Stimulated activated naive B cell treated with anti-CD40 and anti-IgM and Interleukin-4, amounts not matched to agents 10 μg/mL and 1 μg/mL and 100 μg/mL, for 72 hours (primary cell): ENCODE results near the gene PRR16.

Experiments
- ATAC-seq, 2 donors: fragments of 150-1000 bp; cut with Tn5 transposase; replicated peaks; 2 replicates each; pipeline ENCODE4 v1.10.0; 2021; ENCODE audit warnings: moderate library complexity in 1 of 2
- DNase-seq: peaks from one replicate; pipeline ENCODE4 v3.0.0; 2021
- H3K27ac Mint-ChIP-seq: one replicate; pipeline ENCODE4 v1.8.0; 2022; ENCODE audit warnings: mild to moderate bottlenecking, mixed read lengths
- H3K27me3 Mint-ChIP-seq, 2 donors: one replicate each; pipeline ENCODE4 v1.8.0; 2022; ENCODE audit warnings: mixed read lengths in 2 of 2
- H3K36me3 Mint-ChIP-seq, 2 donors: one replicate each; pipeline ENCODE4 v1.8.0; 2022; ENCODE audit warnings: mixed read lengths in 2 of 2, mild to moderate bottlenecking in 1 of 2
- H3K4me1 Mint-ChIP-seq, 2 donors: one replicate each; pipeline ENCODE4 v1.8.0; 2022; ENCODE audit warnings: mixed read lengths in 2 of 2, mild to moderate bottlenecking in 1 of 2
- H3K4me3 Mint-ChIP-seq, 2 donors: one replicate each; pipeline ENCODE4 v1.8.0; 2022; ENCODE audit warnings: mild to moderate bottlenecking in 2 of 2, mixed read lengths in 2 of 2, moderate library complexity in 1 of 2
- H3K9me3 Mint-ChIP-seq, 2 donors: one replicate each; pipeline ENCODE4 v1.8.0; 2022; ENCODE audit warnings: mixed read lengths in 2 of 2, mild to moderate bottlenecking in 1 of 2

The PRR16 gene

DNA sequence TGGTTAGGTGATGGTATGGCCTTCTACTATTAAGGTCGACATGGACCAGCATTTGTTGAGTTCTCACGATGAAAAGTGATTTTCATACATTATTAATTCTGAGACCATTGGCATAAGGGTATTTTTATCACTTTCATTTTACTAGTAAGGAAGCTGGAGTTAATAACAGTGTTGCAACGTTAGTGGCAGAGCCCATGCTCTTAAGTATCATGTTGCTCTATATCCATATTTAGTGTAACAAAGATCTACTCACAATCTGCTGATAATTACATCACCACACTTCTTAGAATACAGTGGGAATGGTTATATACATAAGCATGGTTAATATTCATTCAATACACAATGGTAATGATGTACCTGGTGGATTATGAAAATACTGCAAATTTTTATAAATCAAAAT is 81.9 kb downstream of the PRR16 start:
- no peaks in the 10 kb centered on the region for H3K36me3 Mint-ChIP-seq
- H3K27me3 Mint-ChIP-seq = no peaks in the 10 kb centered on the region
- no peak overlapping the region for H3K4me3 Mint-ChIP-seq
- H3K27ac Mint-ChIP-seq = no peak overlapping the region
- no peaks in the 10 kb centered on the region for H3K4me1 Mint-ChIP-seq
- no peaks in the 10 kb centered on the region for H3K9me3 Mint-ChIP-seq
- ATAC-seq (no peak), DNase-seq (no peak)

DNA sequence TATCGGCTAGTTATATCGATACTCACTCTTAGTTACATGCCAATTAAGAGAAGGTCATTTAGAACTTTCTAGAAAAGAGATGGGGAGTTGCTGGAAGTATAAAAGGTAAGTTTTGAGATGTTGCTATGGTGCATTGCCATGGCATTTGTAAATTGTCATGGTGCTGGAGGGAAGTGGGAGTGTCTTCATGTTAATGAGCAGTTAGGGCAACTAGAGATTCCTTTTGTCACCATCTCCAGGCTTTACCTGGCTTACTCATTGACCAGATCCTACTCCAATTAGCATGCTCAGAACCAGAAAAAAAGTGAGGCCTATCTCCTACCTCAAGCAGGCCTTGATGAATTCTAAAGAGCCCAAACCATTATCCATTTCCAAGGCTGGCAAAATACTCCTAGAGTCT is 82.8 kb downstream of the PRR16 start:
- Mint-ChIP-seq H3K4me3 (no peak overlapping the region), H3K36me3 (no peaks in the 10 kb centered on the region), H3K27me3 (no peaks in the 10 kb centered on the region), H3K27ac (no peak overlapping the region), H3K9me3 (no peaks in the 10 kb centered on the region), H3K4me1 (no peaks in the 10 kb centered on the region)
- no peak for ATAC-seq
- DNase-seq = no peak

DNA sequence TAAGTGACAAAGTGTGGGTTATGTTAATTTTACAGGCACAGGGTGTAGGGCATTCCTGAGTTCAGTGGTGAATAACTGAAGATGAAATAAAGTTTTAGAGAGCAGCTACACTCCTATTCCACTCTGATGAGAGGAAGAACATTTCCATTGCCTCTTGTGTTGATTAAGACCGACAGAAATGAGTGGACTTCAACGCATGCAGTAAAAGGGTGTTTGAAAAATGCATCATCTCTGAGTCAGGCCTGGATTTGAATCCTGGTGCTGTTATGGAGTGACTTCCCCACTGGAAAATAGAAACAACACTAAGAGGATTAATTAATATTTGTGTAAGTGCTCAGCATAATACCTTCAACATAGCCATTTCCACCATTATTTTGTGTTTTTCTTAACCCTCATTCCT is 86.3 kb downstream of the PRR16 start:
- Mint-ChIP-seq H3K9me3 (no peaks in the 10 kb centered on the region), H3K27ac (no peak overlapping the region), H3K27me3 (no peaks in the 10 kb centered on the region), H3K36me3 (no peaks in the 10 kb centered on the region), H3K4me1 (no peaks in the 10 kb centered on the region), H3K4me3 (no peak overlapping the region)
- ATAC-seq (no peak), DNase-seq (no peak)

DNA sequence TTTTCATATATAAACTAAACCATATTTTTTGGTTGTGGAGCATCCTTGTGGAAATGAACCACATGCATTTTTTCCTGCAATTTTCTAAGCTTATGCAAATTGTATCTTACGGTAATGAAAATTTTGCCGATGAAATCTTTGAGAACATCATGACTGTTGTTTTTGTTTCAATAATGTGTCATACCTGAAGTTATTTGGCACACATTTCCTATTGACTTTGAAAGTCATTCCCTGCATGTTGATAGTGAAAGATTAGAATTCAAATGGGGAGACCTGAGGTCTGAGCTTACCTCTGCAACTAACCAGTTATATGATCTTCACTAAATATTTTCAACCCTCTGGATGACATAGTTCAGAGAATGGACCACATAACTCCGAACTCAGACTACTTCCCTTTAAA is 88.5 kb downstream of the PRR16 start:
- no peak for DNase-seq
- no peaks in the 10 kb centered on the region for H3K36me3 Mint-ChIP-seq
- no peak overlapping the region for H3K4me3 Mint-ChIP-seq
- no peaks in the 10 kb centered on the region for H3K27me3 Mint-ChIP-seq
- H3K9me3 Mint-ChIP-seq = no peaks in the 10 kb centered on the region
- no peaks in the 10 kb centered on the region for H3K4me1 Mint-ChIP-seq
- ATAC-seq = no peak
- H3K27ac Mint-ChIP-seq = no peak overlapping the region

DNA sequence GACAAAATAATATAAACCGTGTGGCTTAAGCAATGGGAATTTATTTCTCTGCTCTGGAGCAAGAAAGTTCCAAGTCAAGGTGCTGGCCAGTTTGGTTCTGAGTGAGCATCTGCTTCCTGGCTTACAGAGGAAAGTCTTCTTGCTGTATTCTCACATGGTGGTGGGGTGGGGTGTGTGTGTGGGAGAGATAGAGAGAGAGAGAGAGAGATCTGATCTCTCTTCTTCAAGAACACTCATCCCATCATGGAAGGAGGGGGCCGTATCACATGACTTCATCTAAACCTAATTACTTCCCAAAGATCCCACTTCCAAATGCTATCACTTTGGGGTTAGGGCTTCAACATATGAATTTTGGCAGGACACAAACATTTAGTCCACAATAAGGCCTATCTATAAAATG is 91.2 kb downstream of the PRR16 start:
- Mint-ChIP-seq H3K27ac (no peak overlapping the region), H3K36me3 (no peaks in the 10 kb centered on the region), H3K4me1 (no peaks in the 10 kb centered on the region), H3K4me3 (no peak overlapping the region), H3K9me3 (peaks cover 3 to 4% of the 10 kb centered on the region in 2 donors), H3K27me3 (no peaks in the 10 kb centered on the region)
- ATAC-seq = no peak
- DNase-seq = no peak

DNA sequence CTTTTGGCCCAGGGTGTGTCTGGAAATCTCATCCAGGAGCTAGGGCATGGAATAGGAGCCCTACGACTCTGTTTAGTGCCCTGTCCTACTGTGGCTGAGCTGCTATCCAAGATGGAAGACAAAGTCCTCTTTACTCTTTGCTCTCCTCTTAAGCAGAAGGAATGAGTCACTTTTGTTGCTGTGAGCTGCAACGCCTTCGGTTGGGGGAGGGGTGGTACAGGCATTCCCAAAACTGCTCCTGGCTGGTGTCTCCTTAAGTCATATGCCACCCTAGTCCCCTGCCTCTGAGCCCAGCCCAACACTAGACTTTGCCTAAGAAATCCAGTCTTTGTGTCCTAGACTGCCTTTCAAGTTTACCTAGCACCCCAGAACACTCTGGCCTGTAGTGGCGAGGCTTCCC is 99.9 kb downstream of the PRR16 start:
- Mint-ChIP-seq H3K4me3 (no peak overlapping the region), H3K9me3 (peaks cover 5 to 6% of the 10 kb centered on the region in 2 donors), H3K4me1 (no peaks in the 10 kb centered on the region), H3K27ac (no peak overlapping the region), H3K36me3 (no peaks in the 10 kb centered on the region), H3K27me3 (no peaks in the 10 kb centered on the region)
- DNase-seq (no peak), ATAC-seq (no peak)

DNA sequence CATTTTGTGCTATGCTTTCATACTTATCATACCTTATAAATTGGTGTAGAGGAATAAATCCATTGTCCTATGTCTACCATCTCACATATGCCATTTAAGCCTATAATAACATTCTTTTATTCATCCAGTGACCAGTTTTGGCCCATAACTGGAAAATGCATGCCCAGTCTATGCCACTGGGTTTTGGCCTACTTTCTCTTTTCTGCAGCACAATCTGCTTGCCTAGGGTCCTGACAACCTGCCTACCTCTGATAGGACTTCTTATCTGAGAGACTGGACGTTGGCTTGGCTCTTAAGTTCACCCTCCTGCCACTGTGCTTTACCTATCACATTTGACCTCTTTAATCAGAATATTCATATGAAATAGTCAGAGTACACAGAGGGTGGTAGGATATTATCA is 103.0 kb downstream of the PRR16 start:
- no peak for ATAC-seq
- Mint-ChIP-seq H3K36me3 (no peaks in the 10 kb centered on the region), H3K4me3 (no peak overlapping the region), H3K4me1 (no peaks in the 10 kb centered on the region), H3K27ac (no peak overlapping the region), H3K9me3 (peaks cover 4% of the 10 kb centered on the region in 2 donors), H3K27me3 (no peaks in the 10 kb centered on the region)
- no peak for DNase-seq

DNA sequence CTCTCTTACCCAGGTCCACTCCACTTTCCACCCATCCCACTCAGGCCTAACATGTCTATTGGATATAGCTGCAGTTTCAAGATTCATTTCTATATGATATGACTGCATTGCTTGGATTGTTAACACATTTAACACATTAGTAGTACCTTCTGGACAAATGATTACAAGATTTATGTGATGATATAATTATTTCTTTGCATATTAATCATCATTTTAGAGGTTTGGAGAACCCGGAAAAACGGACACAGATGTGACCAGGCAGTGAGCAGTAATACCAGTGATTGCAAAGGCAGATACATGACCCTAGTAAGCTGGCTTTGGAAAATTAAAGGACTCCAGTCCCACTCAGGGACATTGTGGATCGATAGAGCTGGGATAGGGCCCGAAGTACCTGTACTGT is 103.8 kb downstream of the PRR16 start:
- Mint-ChIP-seq H3K4me3 (no peak overlapping the region), H3K27ac (no peak overlapping the region), H3K27me3 (no peaks in the 10 kb centered on the region), H3K36me3 (no peaks in the 10 kb centered on the region), H3K4me1 (no peaks in the 10 kb centered on the region), H3K9me3 (peaks cover 4% of the 10 kb centered on the region in 2 donors)
- no peak for ATAC-seq
- no peak for DNase-seq

DNA sequence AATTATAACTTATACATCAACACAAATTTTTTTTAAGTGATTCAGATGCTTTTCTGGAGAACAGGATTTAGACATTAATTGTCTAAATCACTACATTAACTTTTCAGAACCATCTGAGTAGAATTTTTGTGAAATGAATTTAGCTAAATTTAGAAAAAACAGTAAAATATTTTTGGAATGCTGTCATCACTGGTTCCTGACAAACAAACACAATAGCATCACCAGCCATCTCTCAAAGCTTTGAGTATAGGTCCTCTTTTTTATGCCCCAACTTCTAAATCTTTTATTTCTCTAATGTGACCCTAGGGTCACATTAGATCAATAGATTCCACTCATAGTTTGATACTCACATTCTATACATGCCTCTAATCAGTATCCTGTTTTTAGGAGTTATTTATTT is 104.6 kb downstream of the PRR16 start:
- H3K4me1 Mint-ChIP-seq = no peaks in the 10 kb centered on the region
- no peak overlapping the region for H3K27ac Mint-ChIP-seq
- DNase-seq (no peak), ATAC-seq (no peak)
- H3K9me3 Mint-ChIP-seq = peaks cover 1 to 4% of the 10 kb centered on the region in 2 donors
- H3K4me3 Mint-ChIP-seq = no peak overlapping the region
- no peaks in the 10 kb centered on the region for H3K36me3 Mint-ChIP-seq
- H3K27me3 Mint-ChIP-seq = no peaks in the 10 kb centered on the region

DNA sequence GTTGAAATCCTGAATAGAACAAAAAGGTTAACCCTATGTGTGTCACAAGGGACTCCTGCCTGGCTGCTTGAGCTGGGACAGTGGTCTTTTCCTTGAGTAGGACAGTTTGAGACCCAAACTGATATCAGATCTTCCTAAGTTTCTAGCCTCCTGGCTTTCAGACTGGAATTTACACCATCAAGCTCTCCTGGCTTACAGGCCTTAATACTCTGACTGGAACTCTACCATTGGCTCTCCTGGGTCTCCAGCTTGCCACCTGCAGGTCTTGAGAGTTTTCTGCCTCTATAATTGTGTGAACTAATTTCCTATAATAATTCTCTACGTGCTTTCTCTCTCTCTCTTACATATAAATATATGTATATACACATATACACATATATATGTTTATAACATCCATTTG is 112.5 kb downstream of the PRR16 start:
- no peaks in the 10 kb centered on the region for H3K36me3 Mint-ChIP-seq
- H3K27ac Mint-ChIP-seq = no peak overlapping the region
- no peak overlapping the region for H3K4me3 Mint-ChIP-seq
- H3K27me3 Mint-ChIP-seq = no peaks in the 10 kb centered on the region
- H3K9me3 Mint-ChIP-seq = peaks cover 4 to 5% of the 10 kb centered on the region in 2 donors
- ATAC-seq (no peak), DNase-seq (no peak)
- no peaks in the 10 kb centered on the region for H3K4me1 Mint-ChIP-seq

DNA sequence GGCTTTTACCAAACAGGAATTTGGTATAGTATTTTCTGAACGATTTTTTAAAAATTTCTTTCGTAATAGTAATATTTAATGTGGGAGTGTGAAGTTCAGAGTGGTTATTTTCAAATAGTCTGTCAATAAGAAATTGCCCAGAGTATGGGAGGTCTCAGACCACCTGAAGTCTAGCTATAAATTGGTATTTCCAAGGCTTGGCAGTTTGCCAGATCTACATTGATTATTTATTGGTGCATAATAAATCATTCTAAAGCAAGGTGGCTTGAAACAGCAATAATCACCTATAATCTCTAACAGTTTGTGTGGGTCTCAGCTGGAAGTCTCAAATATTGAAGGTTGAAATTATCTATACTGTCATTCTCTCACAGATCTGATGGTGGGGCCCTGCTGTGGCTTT is 118.5 kb downstream of the PRR16 start:
- Mint-ChIP-seq H3K27me3 (no peaks in the 10 kb centered on the region), H3K4me3 (no peak overlapping the region), H3K36me3 (no peaks in the 10 kb centered on the region), H3K27ac (no peak overlapping the region), H3K9me3 (peaks cover 4 to 6% of the 10 kb centered on the region in 2 donors), H3K4me1 (no peaks in the 10 kb centered on the region)
- ATAC-seq (no peak), DNase-seq (no peak)

DNA sequence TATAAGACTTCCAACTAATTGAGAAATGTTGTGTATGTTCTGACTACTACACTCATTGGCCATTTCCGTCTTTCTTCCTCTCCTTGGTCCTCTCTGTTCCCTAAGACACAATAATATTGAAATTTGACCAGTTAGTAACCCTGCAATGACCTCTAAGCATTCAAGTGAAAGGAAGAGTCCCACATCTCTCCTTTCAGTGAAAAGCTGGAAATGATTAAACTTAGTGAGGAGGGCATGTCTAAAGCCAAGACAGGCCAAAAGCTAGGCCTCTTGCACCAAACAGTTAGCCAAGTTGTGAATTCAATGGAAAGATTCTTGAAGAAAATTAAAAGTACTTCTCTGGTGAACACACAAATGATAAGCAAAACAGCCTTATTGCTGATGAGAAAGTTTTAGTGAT is 122.5 kb downstream of the PRR16 start:
- H3K4me1 Mint-ChIP-seq = no peaks in the 10 kb centered on the region
- H3K27ac Mint-ChIP-seq = no peak overlapping the region
- no peaks in the 10 kb centered on the region for H3K27me3 Mint-ChIP-seq
- H3K36me3 Mint-ChIP-seq = no peaks in the 10 kb centered on the region
- peaks cover 0 to 4% of the 10 kb centered on the region in 2 donors for H3K9me3 Mint-ChIP-seq
- DNase-seq (no peak), ATAC-seq (no peak)
- no peak overlapping the region for H3K4me3 Mint-ChIP-seq

DNA sequence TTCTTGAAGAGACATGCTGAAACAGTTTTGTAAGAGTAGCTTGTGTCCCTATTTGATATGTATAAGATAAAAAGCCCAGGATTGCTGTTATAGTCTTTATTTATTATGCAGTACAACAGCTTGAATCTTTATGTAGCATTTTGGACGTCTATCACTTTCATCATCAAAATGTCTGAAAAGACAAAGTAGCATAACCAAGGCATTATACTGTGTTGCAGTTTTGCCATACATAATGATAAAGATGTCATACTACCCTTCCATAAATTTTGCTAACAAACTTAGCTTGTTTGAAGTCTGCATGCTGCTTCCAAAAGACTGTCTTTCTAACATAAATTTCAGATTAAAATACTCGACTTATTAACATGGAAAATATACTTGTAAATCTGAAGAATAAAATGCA is 127.8 kb downstream of the PRR16 start:
- Mint-ChIP-seq H3K4me1 (no peaks in the 10 kb centered on the region), H3K27ac (no peak overlapping the region), H3K27me3 (no peaks in the 10 kb centered on the region), H3K4me3 (no peak overlapping the region), H3K9me3 (peaks cover 0 to 5% of the 10 kb centered on the region in 2 donors), H3K36me3 (no peaks in the 10 kb centered on the region)
- DNase-seq = no peak
- no peak for ATAC-seq

DNA sequence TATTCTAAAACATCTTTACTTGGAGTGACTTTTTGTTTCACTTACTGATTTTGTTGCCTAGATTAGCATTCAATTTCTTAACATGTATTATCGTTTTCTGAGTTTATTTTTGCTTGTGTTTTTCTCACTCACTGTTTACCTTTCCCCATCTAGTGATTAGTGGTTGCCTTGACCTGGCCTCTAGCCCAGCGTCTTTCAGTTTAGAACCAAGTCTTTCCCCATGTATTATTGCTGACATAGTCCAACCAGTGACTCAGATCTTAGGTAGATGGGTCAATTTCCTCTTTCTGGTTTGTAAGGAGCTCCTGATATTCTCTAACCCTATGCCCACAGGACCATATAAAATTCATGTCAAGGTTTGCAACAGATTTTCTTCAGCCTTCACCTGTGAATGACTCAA is 135.5 kb downstream of the PRR16 start:
- H3K27ac Mint-ChIP-seq = no peak overlapping the region
- H3K9me3 Mint-ChIP-seq = peaks cover 6 to 11% of the 10 kb centered on the region in 2 donors
- ATAC-seq (no peak), DNase-seq (no peak)
- H3K36me3 Mint-ChIP-seq = no peaks in the 10 kb centered on the region
- no peak overlapping the region for H3K4me3 Mint-ChIP-seq
- H3K27me3 Mint-ChIP-seq = no peaks in the 10 kb centered on the region
- no peaks in the 10 kb centered on the region for H3K4me1 Mint-ChIP-seq

DNA sequence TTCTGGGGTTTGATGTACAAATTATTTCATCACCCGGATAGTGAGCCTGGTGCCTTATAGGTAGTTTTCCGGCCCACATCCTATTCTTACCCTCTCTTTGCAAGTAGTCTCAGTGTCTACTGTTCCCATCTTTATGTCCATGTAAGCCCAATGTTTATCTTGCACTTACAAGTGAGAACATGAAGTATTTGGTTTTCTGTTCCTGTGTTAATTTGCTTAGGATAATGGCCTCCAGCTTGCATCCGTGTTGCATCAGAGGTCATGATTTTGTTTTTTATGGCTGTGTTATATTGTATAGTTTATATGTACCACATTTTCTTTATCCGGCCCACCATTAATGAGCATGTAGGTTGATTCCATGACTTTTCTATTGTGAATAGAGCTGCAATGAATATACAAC is 136.5 kb downstream of the PRR16 start:
- H3K36me3 Mint-ChIP-seq = no peaks in the 10 kb centered on the region
- H3K4me3 Mint-ChIP-seq = no peak overlapping the region
- H3K9me3 Mint-ChIP-seq = peaks cover 5 to 11% of the 10 kb centered on the region in 2 donors
- DNase-seq (no peak), ATAC-seq (no peak)
- no peaks in the 10 kb centered on the region for H3K27me3 Mint-ChIP-seq
- no peak overlapping the region for H3K27ac Mint-ChIP-seq
- no peaks in the 10 kb centered on the region for H3K4me1 Mint-ChIP-seq

DNA sequence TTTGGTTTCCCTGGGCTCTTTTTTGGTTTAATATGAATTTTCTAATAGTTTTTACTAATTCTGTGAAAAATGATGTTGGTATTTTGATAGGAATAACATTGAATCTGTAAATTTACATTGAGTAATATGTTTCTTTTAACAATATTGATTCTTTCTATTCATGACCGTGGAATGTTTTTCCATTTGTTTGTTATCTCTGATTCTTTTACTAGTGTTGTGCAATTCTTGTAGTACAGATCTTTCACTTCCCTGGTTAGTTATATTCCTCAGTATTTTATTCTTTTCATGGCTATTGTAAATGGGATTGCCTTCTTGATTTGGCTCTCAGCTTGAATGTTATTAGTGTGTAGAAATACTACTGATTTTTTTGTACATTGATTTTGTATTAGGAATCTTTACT is 137.9 kb downstream of the PRR16 start:
- Mint-ChIP-seq H3K9me3 (peaks cover 5 to 11% of the 10 kb centered on the region in 2 donors), H3K4me3 (no peak overlapping the region), H3K27ac (no peak overlapping the region), H3K36me3 (no peaks in the 10 kb centered on the region), H3K4me1 (no peaks in the 10 kb centered on the region), H3K27me3 (no peaks in the 10 kb centered on the region)
- ATAC-seq = no peak
- no peak for DNase-seq
